GM21447 (cell line): ENCODE measurements around the gene EZH2.

Experiments used
- ATAC-seq: cut with Tn5 transposase; IDR thresholded peaks from one replicate; pipeline ENCODE4 v1.9.1; 2021; ENCODE audit not compliant: unreplicated experiment

EZH2 gene

DNA sequence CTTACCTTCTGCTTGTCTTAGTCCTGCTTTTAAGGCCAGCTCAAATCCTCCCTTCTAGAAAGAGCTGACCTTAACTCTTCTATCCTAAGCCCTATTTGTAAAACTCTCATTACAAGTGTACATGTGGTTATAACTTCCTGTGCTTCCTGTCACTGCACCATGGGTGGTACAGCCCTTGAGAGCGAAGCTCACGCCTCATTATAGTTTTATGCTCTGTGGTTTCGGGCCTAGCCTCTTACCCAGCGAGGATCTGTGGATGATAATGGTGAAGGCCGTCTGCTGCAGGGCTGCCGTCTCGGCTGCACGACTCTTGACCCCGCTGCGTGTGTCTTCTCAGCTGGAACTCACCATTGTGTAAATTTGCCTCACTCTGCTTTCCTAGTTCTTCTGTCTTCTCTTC lies 110.8 kb downstream of the EZH2 start:
- peak; percentile 89 for ATAC-seq

DNA sequence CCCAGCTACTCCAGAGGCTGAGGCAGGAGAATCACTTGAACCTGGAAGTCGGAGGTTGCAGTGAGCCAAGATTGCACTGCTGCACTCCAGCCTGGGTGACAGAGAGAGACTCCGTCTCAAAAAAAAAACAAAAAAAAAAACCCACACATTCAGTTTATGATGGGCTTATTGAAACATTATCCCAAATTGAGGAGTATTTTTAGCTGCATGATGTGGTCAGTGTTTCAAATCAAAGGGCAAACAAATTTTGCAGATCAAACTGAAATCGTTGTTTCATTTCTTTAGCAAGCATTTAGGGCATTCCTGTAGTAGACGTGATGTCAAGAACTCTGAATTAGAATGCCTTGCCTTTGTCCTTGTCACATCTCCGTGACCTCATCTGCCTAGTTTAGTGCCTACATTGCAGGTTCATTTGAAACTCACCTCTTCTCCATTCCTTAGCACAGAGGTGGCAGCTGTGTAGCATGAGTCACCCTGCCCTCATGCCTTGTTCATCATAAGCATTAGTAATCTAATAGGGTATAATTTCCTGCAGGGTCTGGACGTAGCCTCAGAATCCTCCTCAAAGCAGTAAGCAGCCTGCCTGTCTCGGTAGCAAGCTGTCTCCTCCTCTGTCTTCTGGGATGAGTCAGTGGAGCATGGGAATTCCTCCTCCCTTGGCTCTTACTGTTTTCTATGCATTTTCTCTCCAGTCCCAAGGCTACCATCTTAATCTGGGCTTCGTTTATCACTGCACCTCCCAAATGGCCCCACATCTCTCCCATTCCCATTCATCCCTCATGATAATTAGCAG lies 111.6 kb downstream of the EZH2 start:
- ATAC-seq, result no peak

GRCh38 chr7:148770004-148770403 lies 114.1 kb downstream of the EZH2 start:
- no peak for ATAC-seq

DNA sequence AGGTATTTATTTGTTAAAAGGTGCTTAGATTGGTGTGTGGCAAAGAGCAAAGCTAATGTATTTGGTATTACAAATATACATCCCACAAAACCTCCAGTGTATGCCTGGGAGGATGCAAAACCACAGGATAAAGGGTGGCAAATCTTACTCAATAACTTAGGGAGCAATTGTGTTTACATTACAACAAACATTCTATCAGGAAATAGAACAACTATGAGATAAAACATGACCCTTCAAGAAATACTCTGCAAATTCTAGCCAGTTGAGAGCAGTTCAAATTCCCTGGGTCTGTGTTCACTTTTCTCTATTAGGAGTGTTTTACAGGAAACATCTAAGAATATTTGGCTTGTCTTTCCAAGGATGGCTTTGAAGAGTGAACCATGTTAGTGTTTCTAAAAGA lies 120.5 kb downstream of the EZH2 start:
- ATAC-seq, result no peak

- no peak for ATAC-seq
Observed at GRCh38 chr7:148761499-148762278, 122.4 kb downstream of the EZH2 start.
